Measurements from ENCODE around the gene RNASEH1.

Gene RNASEH1

DNA sequence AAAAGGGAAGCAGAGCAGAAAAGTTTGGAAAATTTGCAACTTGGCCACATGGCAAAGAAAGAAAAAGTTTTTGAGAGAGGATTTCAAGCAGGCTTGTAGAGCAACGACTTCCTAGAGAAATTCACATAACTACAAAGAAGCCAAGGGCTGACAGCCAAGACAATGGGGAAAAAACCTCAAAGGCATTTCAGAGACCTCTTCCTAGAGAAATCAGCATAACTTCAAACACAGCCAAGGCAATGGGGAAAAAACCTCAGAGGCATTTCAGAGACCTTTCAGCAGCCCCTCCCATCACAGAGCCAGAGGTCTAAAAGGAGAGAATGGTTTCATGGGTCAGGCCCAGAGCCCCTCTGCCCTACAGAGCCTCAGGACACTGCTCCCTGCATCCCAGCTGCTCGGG is 46.0 kb downstream of the RNASEH1 start:
- no peaks in the 10 kb centered on the region for H3F3A ChIP-seq (ENCODE audit: insufficient read depth)
- no peaks in the 10 kb centered on the region for H3K9me2 ChIP-seq (replicated peaks; ENCODE audit: insufficient read depth, low read length)
- no peaks in the 10 kb centered on the region for H3K9me3 ChIP-seq (ENCODE audit: insufficient read depth, low read length)
- H3K79me2 ChIP-seq (ENCODE audit: insufficient read depth, low read length): 0 out of 2 replicates have a peak, but pooled peaks cover under 1% of the 10 kb centered on the region
- no peak overlapping the region for H3K9ac ChIP-seq (ENCODE audit: low read length)
- H3K27ac ChIP-seq (ENCODE audit: low read depth, low read length): no peak overlapping the region
- H3K36me3 ChIP-seq (ENCODE audit: low read length): peaks cover 5% of the 10 kb centered on the region; the same call in 1 of the 2 replicates
- H3K27me3 ChIP-seq (ENCODE audit: low read length): no peaks in the 10 kb centered on the region
- H3K4me3 ChIP-seq (ENCODE audit: insufficient read depth, low read length, poor library complexity, severe bottlenecking): no peak overlapping the region
- TF ChIP-seq, protein P1, sequence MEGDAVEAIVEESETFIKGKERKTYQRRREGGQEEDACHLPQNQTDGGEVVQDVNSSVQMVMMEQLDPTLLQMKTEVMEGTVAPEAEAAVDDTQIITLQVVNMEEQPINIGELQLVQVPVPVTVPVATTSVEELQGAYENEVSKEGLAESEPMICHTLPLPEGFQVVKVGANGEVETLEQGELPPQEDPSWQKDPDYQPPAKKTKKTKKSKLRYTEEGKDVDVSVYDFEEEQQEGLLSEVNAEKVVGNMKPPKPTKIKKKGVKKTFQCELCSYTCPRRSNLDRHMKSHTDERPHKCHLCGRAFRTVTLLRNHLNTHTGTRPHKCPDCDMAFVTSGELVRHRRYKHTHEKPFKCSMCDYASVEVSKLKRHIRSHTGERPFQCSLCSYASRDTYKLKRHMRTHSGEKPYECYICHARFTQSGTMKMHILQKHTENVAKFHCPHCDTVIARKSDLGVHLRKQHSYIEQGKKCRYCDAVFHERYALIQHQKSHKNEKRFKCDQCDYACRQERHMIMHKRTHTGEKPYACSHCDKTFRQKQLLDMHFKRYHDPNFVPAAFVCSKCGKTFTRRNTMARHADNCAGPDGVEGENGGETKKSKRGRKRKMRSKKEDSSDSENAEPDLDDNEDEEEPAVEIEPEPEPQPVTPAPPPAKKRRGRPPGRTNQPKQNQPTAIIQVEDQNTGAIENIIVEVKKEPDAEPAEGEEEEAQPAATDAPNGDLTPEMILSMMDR (IDR thresholded peaks at IDR 0.05; ENCODE audit: insufficient read depth, low read length, poor library complexity, severe bottlenecking): no peak
- no peak for TF ChIP-seq EZH2phosphoT487 (conservative IDR thresholded peaks at IDR 0.05; ENCODE audit: low read length)
- no peak overlapping the region for H2AFZ ChIP-seq (ENCODE audit: low read depth, low read length, severe bottlenecking)
- no peak overlapping the region for H3K4me2 ChIP-seq (ENCODE audit: low read depth, low read length, poor library complexity, severe bottlenecking)
- no peaks in the 10 kb centered on the region for H4K20me1 ChIP-seq (ENCODE audit: low read depth, low read length)

DNA sequence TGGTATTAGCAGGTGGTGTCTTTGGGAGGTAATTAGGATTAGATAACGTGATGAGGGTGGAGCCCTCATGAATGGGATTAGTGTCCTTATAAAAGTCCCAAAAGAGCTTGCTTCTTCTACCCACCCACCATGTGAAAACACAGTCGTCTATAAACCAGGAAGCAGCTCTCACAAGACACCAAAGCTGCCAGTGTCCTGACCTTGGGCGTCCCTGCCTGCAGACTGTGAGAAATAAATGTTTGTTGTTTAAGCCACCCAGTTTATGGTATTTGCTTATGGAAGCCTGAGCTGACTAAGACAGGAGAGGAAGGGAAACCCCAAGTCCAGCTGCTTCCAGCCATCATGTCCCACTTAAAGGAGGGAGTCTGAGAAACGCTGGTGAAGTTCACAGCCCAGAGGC is 52.4 kb downstream of the RNASEH1 start:
- no peak for TF ChIP-seq EZH2phosphoT487 (conservative IDR thresholded peaks at IDR 0.05; ENCODE audit: low read length)
- TF ChIP-seq, protein P1 (IDR thresholded peaks at IDR 0.05; ENCODE audit: insufficient read depth, low read length, poor library complexity, severe bottlenecking): no peak
- Histone ChIP-seq H4K20me1 (ENCODE audit: low read depth, low read length) (no peaks in the 10 kb centered on the region), H3K27me3 (ENCODE audit: low read length) (no peaks in the 10 kb centered on the region), H3F3A (ENCODE audit: insufficient read depth) (no peaks in the 10 kb centered on the region), H3K27ac (ENCODE audit: low read depth, low read length) (no peak overlapping the region), H3K79me2 (ENCODE audit: insufficient read depth, low read length) (no peaks in the 10 kb centered on the region), H3K4me2 (ENCODE audit: low read depth, low read length, poor library complexity, severe bottlenecking) (no peak overlapping the region), H2AFZ (ENCODE audit: low read depth, low read length, severe bottlenecking) (no peak overlapping the region), H3K9me3 (ENCODE audit: insufficient read depth, low read length) (no peaks in the 10 kb centered on the region), H3K4me3 (ENCODE audit: insufficient read depth, low read length, poor library complexity, severe bottlenecking) (no peak overlapping the region), H3K9ac (ENCODE audit: low read length) (no peak overlapping the region), H3K36me3 (ENCODE audit: low read length) (no peaks in the 10 kb centered on the region), H3K9me2 (replicated peaks; ENCODE audit: insufficient read depth, low read length) (no peaks in the 10 kb centered on the region)

DNA sequence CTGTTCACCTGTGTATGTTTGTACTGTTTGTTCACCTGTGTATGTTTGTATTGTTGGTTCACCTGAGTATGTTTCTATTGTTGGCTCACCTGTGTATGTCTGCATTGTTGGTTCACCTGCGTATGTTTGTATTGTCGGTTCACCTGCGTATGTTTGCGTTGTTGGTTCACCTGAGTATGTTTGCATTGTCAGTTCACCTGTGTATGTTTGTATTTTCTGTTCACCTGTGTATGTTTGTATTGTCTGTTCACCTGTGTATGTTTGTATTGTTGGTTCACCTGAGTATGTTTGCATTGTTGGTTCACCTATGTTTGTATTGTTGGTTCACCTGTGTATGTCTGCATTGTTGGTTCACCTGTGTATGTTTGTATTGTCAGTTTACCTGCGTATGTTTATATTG is 53.4 kb downstream of the RNASEH1 start:
- no peak overlapping the region for H3K27ac ChIP-seq (ENCODE audit: low read depth, low read length)
- H3F3A ChIP-seq (ENCODE audit: insufficient read depth): no peaks in the 10 kb centered on the region
- H3K9me2 ChIP-seq (replicated peaks; ENCODE audit: insufficient read depth, low read length): no peaks in the 10 kb centered on the region
- no peak overlapping the region for H3K4me2 ChIP-seq (ENCODE audit: low read depth, low read length, poor library complexity, severe bottlenecking)
- no peaks in the 10 kb centered on the region for H3K79me2 ChIP-seq (ENCODE audit: insufficient read depth, low read length)
- H4K20me1 ChIP-seq (ENCODE audit: low read depth, low read length): no peaks in the 10 kb centered on the region
- no peak overlapping the region for H3K9ac ChIP-seq (ENCODE audit: low read length)
- no peaks in the 10 kb centered on the region for H3K36me3 ChIP-seq (ENCODE audit: low read length)
- no peaks in the 10 kb centered on the region for H3K27me3 ChIP-seq (ENCODE audit: low read length)
- H3K4me3 ChIP-seq (ENCODE audit: insufficient read depth, low read length, poor library complexity, severe bottlenecking): no peak overlapping the region
- H2AFZ ChIP-seq (ENCODE audit: low read depth, low read length, severe bottlenecking): no peak overlapping the region
- TF ChIP-seq, protein P1 (IDR thresholded peaks at IDR 0.05; ENCODE audit: insufficient read depth, low read length, poor library complexity, severe bottlenecking): no peak
- TF ChIP-seq EZH2phosphoT487 (conservative IDR thresholded peaks at IDR 0.05; ENCODE audit: low read length): no peak
- no peaks in the 10 kb centered on the region for H3K9me3 ChIP-seq (ENCODE audit: insufficient read depth, low read length)

All from SU-DHL-6 (cell line).